ENCODE results near the gene MAGI2. TPM values are rescaled to one million over a fixed set of nuclear protein-coding genes. Genes with fewer than 3 reads are reported as not detected.

Gene MAGI2
- total RNA-seq, 1 experiment from 2014 or later = 14.3 TPM

GRCh38 chr7:78223598-78223997 is 1229.9 kb downstream of the MAGI2 start:
- TF ChIP-seq, protein P1, sequence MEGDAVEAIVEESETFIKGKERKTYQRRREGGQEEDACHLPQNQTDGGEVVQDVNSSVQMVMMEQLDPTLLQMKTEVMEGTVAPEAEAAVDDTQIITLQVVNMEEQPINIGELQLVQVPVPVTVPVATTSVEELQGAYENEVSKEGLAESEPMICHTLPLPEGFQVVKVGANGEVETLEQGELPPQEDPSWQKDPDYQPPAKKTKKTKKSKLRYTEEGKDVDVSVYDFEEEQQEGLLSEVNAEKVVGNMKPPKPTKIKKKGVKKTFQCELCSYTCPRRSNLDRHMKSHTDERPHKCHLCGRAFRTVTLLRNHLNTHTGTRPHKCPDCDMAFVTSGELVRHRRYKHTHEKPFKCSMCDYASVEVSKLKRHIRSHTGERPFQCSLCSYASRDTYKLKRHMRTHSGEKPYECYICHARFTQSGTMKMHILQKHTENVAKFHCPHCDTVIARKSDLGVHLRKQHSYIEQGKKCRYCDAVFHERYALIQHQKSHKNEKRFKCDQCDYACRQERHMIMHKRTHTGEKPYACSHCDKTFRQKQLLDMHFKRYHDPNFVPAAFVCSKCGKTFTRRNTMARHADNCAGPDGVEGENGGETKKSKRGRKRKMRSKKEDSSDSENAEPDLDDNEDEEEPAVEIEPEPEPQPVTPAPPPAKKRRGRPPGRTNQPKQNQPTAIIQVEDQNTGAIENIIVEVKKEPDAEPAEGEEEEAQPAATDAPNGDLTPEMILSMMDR (conservative IDR thresholded peaks at IDR 0.05) = no peak

More at GRCh38 chr7:78223598-78223997, 1229.9 kb downstream of the MAGI2 start:
- H3K4me1 Mint-ChIP-seq = peaks cover 2 to 6% of the 10 kb centered on the region in 2 experiments; a peak in 3 of 4 replicates
- Histone ChIP-seq H3K23ac (ENCODE audit: insufficient read length, low read depth, low read length) (no peak overlapping the region), H3K27me3 (ENCODE audit: insufficient read depth, low read length) (no peaks in the 10 kb centered on the region), H3K23me2 (ENCODE audit: insufficient read length, low read depth, low read length, poor library complexity, severe bottlenecking) (no peaks in the 10 kb centered on the region), H2BK120ac (ENCODE audit: low read depth, low read length, poor library complexity, severe bottlenecking) (no peak overlapping the region), H2BK5ac (ENCODE audit: insufficient read length, low read length) (no peak overlapping the region), H4K20me1 (ENCODE audit: control insufficient read depth, insufficient read depth, insufficient read length) (peaks cover 2% of the 10 kb centered on the region), H2BK12ac (ENCODE audit: insufficient read length, low read depth, low read length) (no peak overlapping the region), H3K4me1 (ENCODE audit: insufficient read depth, low read length) (no peaks in the 10 kb centered on the region), H4K91ac (ENCODE audit: insufficient read length, low read depth, low read length) (no peak overlapping the region), H3K79me2 (ENCODE audit: insufficient read depth, low read length) (no peaks in the 10 kb centered on the region), H3K4me2 (ENCODE audit: insufficient read depth, insufficient read length, low read length) (no peak overlapping the region), H4K8ac (replicated peaks; ENCODE audit: insufficient read length, low read depth, low read length) (no peak overlapping the region), H3K79me1 (ENCODE audit: insufficient read depth, low read depth, low read length, poor library complexity, severe bottlenecking) (no peaks in the 10 kb centered on the region), H3K56ac (ENCODE audit: insufficient read length, low read depth, low read length) (no peak overlapping the region), H3K18ac (ENCODE audit: insufficient read length, low read depth, low read length) (no peak overlapping the region), H3K4ac (ENCODE audit: low read depth, low read length) (no peak overlapping the region), H3K9me3 (ENCODE audit: control insufficient read depth, low read depth, low read length) (no peaks in the 10 kb centered on the region), H2BK20ac (ENCODE audit: low read depth, low read length, poor library complexity, severe bottlenecking) (no peak overlapping the region), H3K27ac (ENCODE audit: insufficient read length, low read depth, low read length) (no peak overlapping the region), H2AFZ (ENCODE audit: low read length) (no peak overlapping the region), H3K9ac (ENCODE audit: extremely low read depth, insufficient read length, low read length) (no peak overlapping the region), H3T11ph (ENCODE audit: low read length) (no peak overlapping the region), H3K14ac (ENCODE audit: insufficient read depth, low read length) (no peak overlapping the region), H2AK5ac (ENCODE audit: insufficient read length, low read length) (no peak overlapping the region), H4K5ac (ENCODE audit: insufficient read length, low read depth, low read length) (no peak overlapping the region), H2BK15ac (ENCODE audit: low read depth, low read length) (no peak overlapping the region)
- H3K27ac Mint-ChIP-seq = no peak overlapping the region
- H3K27me3 Mint-ChIP-seq (ENCODE audit: low read depth) = no peaks in the 10 kb centered on the region
- peaks cover 0 to 3% (median 0%) of the 10 kb centered on the region in 3 experiments; a peak in 1 of 7 replicates for H3K36me3 Mint-ChIP-seq (ENCODE audit: insufficient read depth in 1 of 3, low read depth in 3 of 3)
- WGBS (ENCODE audit: extremely low coverage, insufficient read length, low lambda C conversion rate) = no CpG with 5 or more reads among the region's 1 CpG
- H3K9me3 Mint-ChIP-seq = no peaks in the 10 kb centered on the region; a peak in 1 of 5 replicates
- no peak overlapping the region for H3K4me3 Mint-ChIP-seq
- no peak for DNase-seq
